Activated T-cell treated with anti-CD3 and anti-CD28 coated beads for 48 hours (primary cell): ENCODE data around the gene SRMS.

Source experiments
- DNase-seq: peaks from one replicate; pipeline ENCODE4 v3.0.0-alpha.2; 2020; ENCODE audit warnings: low read depth

Gene SRMS

GRCh38 chr20:63565021-63565698, 17.6 kb upstream of the SRMS start:
- no peak for DNase-seq

- DNase-seq = no peak
These were observed 16.7 kb upstream of the SRMS start for GRCh38 chr20:63564036-63564810.

- no peak for DNase-seq
These were observed 15.8 kb upstream of the SRMS start for GRCh38 chr20:63563225-63563935.

- no peak for DNase-seq
These were observed 15.1 kb upstream of the SRMS start for GRCh38 chr20:63562461-63563224.

GRCh38 chr20:63561624-63562396, 14.3 kb upstream of the SRMS start:
- DNase-seq = no peak

- DNase-seq = no peak
These were observed 13.5 kb upstream of the SRMS start for GRCh38 chr20:63560856-63561609.

GRCh38 chr20:63560333-63560805, 12.8 kb upstream of the SRMS start:
- DNase-seq = no peak

- DNase-seq = peak; percentile 52
These were observed 12.2 kb upstream of the SRMS start for GRCh38 chr20:63559485-63560332.

GRCh38 chr20:63558804-63559484, 11.4 kb upstream of the SRMS start:
- DNase-seq = no peak

GRCh38 chr20:63557481-63557891, 9.9 kb upstream of the SRMS start:
- DNase-seq = no peak

GRCh38 chr20:63556873-63557478, 9.4 kb upstream of the SRMS start:
- no peak for DNase-seq

GRCh38 chr20:63555661-63556381, 8.3 kb upstream of the SRMS start:
- no peak for DNase-seq

- DNase-seq = no peak
These were observed 7.1 kb upstream of the SRMS start for GRCh38 chr20:63554361-63555278.

- no peak for DNase-seq
These were observed 6.4 kb upstream of the SRMS start, which contains the start of gene FNDC11 for GRCh38 chr20:63553933-63554290. Gene FNDC11, plus strand, starts transcription at chr20:63554159. Its CDS starts 1,505 bp downstream, at chr20:63555664.

GRCh38 chr20:63553251-63553932, 5.8 kb upstream of the SRMS start:
- DNase-seq = peak; percentile 79
